GM10266 (cell line): ENCODE measurements around the gene MACROD1.

Experiments used
- DNase-seq: peaks from one replicate; pipeline ENCODE4 v3.0.0; 2012; ENCODE audit errors: extremely low spot score
- CTCF ChIP-seq: IDR thresholded peaks from 2 replicates; pipeline ENCODE4 v1.5.1; 2012; ENCODE audit warnings: mild to moderate bottlenecking, low read depth; ENCODE audit not compliant: control insufficient read depth, insufficient read depth; ENCODE audit errors: missing control alignments

The MACROD1 gene

GRCh38 chr11:64084146-64084950, 81.6 kb downstream of the MACROD1 start:
- DNase-seq, result no peak
- no peak for TF ChIP-seq CTCF

DNA sequence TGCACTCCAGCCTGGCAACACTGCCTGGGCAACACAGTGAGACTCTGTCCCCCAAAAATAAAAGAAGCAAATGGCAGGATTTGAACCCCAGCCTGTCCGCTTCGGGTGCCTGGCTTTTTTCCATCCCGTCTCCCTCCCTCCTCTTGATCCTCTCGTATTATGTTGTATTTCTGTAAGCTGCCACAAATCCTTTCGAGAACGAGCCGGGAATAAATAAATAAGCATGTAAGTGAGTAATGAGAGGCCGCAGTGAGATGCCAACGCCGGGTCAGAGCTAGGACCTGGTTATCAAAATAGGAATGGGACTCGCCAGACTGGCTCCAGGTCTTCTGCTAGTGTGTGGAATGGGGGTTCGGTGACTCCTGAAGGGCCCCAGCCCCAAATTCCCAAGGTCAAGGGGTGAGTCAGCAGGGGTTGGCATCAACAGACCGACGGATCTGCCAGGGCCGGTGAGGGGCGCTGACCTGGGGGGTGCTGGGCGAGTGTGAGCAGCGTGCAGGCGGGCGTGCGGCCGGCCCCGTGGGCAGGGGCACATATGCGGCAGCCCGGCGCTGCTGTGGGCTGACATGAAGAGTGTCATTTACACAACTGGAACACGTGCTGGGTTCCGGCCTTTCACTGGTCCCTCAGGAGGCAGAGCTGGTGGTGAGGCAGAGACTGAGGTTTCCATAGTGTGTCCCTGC, 82.4 kb downstream of the MACROD1 start:
- no peak for TF ChIP-seq CTCF
- DNase-seq, result no peak

DNA sequence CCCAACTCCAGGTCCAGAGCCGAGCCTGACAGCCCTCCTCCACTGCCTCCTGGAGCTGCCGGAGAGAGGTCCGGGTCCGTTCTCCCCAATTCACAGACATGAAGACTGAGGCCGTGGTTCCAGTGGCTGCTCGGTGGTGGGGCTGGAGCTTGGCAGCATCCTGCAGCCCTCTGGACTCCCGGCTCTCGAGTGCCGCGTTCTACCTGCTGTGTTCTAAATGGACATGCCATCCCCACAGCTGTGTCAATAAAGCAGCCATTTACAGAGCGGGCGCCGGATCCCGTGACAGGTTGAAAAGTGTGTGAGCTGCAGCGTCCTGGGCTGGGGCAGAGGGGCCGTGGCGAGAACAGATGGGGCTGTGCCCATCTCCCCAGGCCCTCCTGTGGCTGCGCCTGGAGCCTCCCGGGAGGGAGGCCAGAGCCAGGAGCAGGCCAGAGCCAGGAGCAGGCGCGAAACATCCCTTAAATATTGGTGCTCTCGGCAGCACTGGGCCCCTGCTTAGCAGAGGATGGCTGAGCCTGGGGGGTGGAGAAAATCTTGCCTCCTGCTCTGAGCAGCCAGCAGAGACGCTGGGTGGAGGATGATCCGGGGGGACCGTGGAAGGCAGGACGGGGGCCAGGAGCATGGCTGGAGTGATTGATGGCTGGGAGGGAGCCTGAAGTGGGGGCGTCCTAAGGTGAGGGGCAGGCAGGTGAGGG, 84.0 kb downstream of the MACROD1 start:
- no peak for DNase-seq
- TF ChIP-seq CTCF, result no peak

DNA sequence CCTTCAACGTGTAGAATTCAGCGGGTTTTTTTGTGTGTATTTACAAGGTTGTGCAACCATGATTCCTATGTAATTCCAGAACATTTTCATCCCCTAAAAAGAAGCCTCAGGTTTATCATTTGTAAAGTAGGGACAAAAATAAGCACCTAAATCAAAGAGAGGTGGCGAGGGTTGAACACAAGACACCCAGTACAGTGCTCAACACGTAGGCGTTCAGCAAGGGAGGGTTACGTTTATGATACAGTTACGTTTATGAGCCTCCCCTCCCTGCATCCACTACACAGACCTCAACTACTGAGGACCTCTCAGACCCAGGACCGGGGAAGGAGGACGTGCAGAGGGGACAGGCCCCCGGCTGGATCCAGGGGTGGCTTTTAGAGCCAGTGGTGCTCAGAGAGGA, 85.5 kb downstream of the MACROD1 start:
- DNase-seq, result no peak
- TF ChIP-seq CTCF, result no peak

DNA sequence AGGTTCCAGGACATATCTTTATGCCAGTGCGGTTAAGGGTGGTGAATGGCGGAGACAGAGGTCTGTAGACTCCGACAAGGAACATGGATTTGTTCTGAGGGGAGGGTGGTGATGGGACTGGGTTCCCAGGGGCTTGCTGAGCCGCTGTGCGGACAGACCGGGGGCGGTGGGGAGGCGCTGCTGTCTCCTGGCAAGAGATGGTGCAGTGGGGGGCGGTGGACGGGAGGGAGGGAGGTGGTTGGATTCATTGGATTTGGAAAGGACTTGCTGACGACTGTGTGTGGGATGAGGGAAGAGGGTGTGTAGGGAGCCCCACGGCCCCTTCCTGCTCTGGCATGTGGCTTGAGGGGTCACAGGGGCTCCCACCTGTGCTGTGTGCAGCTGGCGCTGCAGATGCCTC, 87.0 kb downstream of the MACROD1 start:
- no peak for DNase-seq
- TF ChIP-seq CTCF, result no peak

- no peak for TF ChIP-seq CTCF
- DNase-seq, result no peak
These were observed 87.6 kb downstream of the MACROD1 start for GRCh38 chr11:64078284-64078683.
